SK-N-SH treated with all-trans-retinoic acid at 6 μM for 48 hours (cell line): Measurements from ENCODE around the gene FGF11.

Experiments
- ATAC-seq: fragments of 200-7000 bp; cut with Tn5 transposase; 3 replicates; pipeline ENCODE4 v1.9.1; 2020; ENCODE audit warnings: mild to moderate bottlenecking, moderate library complexity
- ARNTL ChIP-seq: fragments of 450-650 bp; formaldehyde crosslinking; IDR thresholded peaks from 2 replicates; pipeline ENCODE4 v1.5.0; 2020; ENCODE audit warnings: low read depth, mild to moderate bottlenecking, moderate library complexity, borderline replicate concordance
- BACH2 ChIP-seq: fragments of 250-450 bp; sonication (Bioruptor Pico); IDR thresholded peaks from 2 replicates; pipeline ENCODE4 v1.9.0; 2021; ENCODE audit warnings: mild to moderate bottlenecking, borderline replicate concordance
- CSDC2 ChIP-seq: fragments of 250-450 bp; sonication (Bioruptor Pico); IDR thresholded peaks from 2 replicates; pipeline ENCODE4 v1.5.0; 2020; ENCODE audit warnings: mild to moderate bottlenecking, moderate library complexity
- ESRRG ChIP-seq: fragments of 250-450 bp; sonication (Bioruptor Pico); IDR thresholded peaks from 2 replicates; pipeline ENCODE4 v1.6.1; 2021; ENCODE audit warnings: mild to moderate bottlenecking
- GLIS3 ChIP-seq: fragments of 250-450 bp; sonication (Bioruptor Pico); IDR thresholded peaks from 2 replicates; pipeline ENCODE4 v1.5.0; 2020; ENCODE audit warnings: mild to moderate bottlenecking, moderate library complexity
- POU6F1 ChIP-seq: fragments of 250-450 bp; sonication (Bioruptor Pico); IDR thresholded peaks from 2 replicates; pipeline ENCODE4 v1.8.0; 2021; ENCODE audit warnings: low read depth, mild to moderate bottlenecking, moderate library complexity, borderline replicate concordance
- PPARA ChIP-seq: fragments of 250-450 bp; sonication (Bioruptor Pico); IDR thresholded peaks from 2 replicates; pipeline ENCODE4 v1.5.0; 2020; ENCODE audit warnings: mild to moderate bottlenecking, borderline replicate concordance
- RARB ChIP-seq: fragments of 250-450 bp; sonication (Bioruptor Pico); IDR thresholded peaks from 2 replicates; pipeline ENCODE4 v1.8.0; 2021; ENCODE audit warnings: mild to moderate bottlenecking, moderate library complexity
- SNAI2 ChIP-seq: fragments of 250-450 bp; sonication (Bioruptor Pico); IDR thresholded peaks from 2 replicates; pipeline ENCODE4 v1.5.0; 2020; ENCODE audit warnings: mild to moderate bottlenecking, moderate library complexity
- TCF4 ChIP-seq: fragments of 250-450 bp; sonication (Bioruptor Pico); IDR thresholded peaks from 2 replicates; pipeline ENCODE4 v1.8.0; 2021; ENCODE audit warnings: mild to moderate bottlenecking, moderate library complexity, borderline replicate concordance
- TOX ChIP-seq: fragments of 250-450 bp; sonication (Bioruptor Pico); IDR thresholded peaks from 2 replicates; pipeline ENCODE4 v1.8.0; 2021; ENCODE audit warnings: mild to moderate bottlenecking, moderate library complexity, borderline replicate concordance
- ZC3H10 ChIP-seq: fragments of 250-450 bp; sonication (Bioruptor Pico); IDR thresholded peaks from 2 replicates; pipeline ENCODE4 v1.5.1; 2021; ENCODE audit warnings: mild to moderate bottlenecking, moderate library complexity
- ZFP3 ChIP-seq: fragments of 250-450 bp; sonication (Bioruptor Pico); IDR thresholded peaks from 2 replicates; pipeline ENCODE4 v1.5.0; 2020; ENCODE audit warnings: mild to moderate bottlenecking, moderate library complexity
- ZFP30 ChIP-seq: fragments of 450-650 bp; formaldehyde crosslinking; IDR thresholded peaks from 2 replicates; pipeline ENCODE4 v1.5.0; 2022; ENCODE audit warnings: mild to moderate bottlenecking, moderate library complexity
- ZNF565 ChIP-seq: fragments of 450-650 bp; formaldehyde crosslinking; conservative IDR thresholded peaks from 2 replicates; pipeline ENCODE4 v1.5.0; 2020; ENCODE audit warnings: low read depth, mild to moderate bottlenecking, moderate library complexity
- ZNF70 ChIP-seq: fragments of 450-650 bp; formaldehyde crosslinking; IDR thresholded peaks from 2 replicates; pipeline ENCODE4 v1.5.0; 2020; ENCODE audit warnings: mild to moderate bottlenecking, moderate library complexity
- ZNF8 ChIP-seq: fragments of 450-650 bp; formaldehyde crosslinking; IDR thresholded peaks from 2 replicates; pipeline ENCODE4 v1.5.0; 2020; ENCODE audit warnings: mild to moderate bottlenecking, moderate library complexity
- TF ChIP-seq, protein P1 (sequence below): fragments of 250-450 bp; sonication (Bioruptor Pico); IDR thresholded peaks from 2 replicates; pipeline ENCODE4 v1.5.0; 2020; ENCODE audit warnings: mild to moderate bottlenecking, moderate library complexity
- TF ChIP-seq, protein P2 (sequence below): fragments of 250-450 bp; sonication (Bioruptor Pico); IDR thresholded peaks from 2 replicates; pipeline ENCODE4 v1.5.1; 2021; ENCODE audit warnings: mild to moderate bottlenecking, moderate library complexity
- TF ChIP-seq, protein P3 (sequence below): fragments of 250-450 bp; sonication (Bioruptor Pico); IDR thresholded peaks from 2 replicates; pipeline ENCODE4 v1.5.1; 2020; ENCODE audit warnings: low read depth, mild to moderate bottlenecking, moderate library complexity

The FGF11 gene

GRCh38 chr17:7439462-7440112, at the start of gene FGF11:
Gene FGF11, plus strand, starts transcription at chr17:7439512. Its CDS starts 109 bp downstream, at chr17:7439621.
- no peak for TF ChIP-seq SNAI2
- no peak for TF ChIP-seq PPARA (CRISPR knock-in tag)
- TF ChIP-seq TCF4 (CRISPR knock-in tag) = no peak
- no peak for TF ChIP-seq ZFP3 (CRISPR knock-in tag)
- no peak for TF ChIP-seq ZNF565 (CRISPR knock-in tag)
- no peak for TF ChIP-seq ESRRG (CRISPR knock-in tag)
- no peak; the same call in 2 of the 3 replicates for ATAC-seq

GRCh38 chr17:7389924-7390910, 49.1 kb upstream of the FGF11 start:
- TF ChIP-seq ZFP3 (CRISPR knock-in tag) (no peak), ZNF70 (CRISPR knock-in tag) (no peak), TCF4 (CRISPR knock-in tag) (no peak), BACH2 (CRISPR knock-in tag) (no peak), ZC3H10 (no peak), TOX (CRISPR knock-in tag) (no peak), SNAI2 (no peak), ARNTL (no peak), GLIS3 (CRISPR knock-in tag) (no peak), CSDC2 (CRISPR knock-in tag) (no peak), PPARA (CRISPR knock-in tag) (no peak), ZFP30 (CRISPR knock-in tag) (no peak), ZNF565 (CRISPR knock-in tag) (no peak), POU6F1 (CRISPR knock-in tag) (no peak), ZNF8 (no peak)
- TF ChIP-seq, protein P1, sequence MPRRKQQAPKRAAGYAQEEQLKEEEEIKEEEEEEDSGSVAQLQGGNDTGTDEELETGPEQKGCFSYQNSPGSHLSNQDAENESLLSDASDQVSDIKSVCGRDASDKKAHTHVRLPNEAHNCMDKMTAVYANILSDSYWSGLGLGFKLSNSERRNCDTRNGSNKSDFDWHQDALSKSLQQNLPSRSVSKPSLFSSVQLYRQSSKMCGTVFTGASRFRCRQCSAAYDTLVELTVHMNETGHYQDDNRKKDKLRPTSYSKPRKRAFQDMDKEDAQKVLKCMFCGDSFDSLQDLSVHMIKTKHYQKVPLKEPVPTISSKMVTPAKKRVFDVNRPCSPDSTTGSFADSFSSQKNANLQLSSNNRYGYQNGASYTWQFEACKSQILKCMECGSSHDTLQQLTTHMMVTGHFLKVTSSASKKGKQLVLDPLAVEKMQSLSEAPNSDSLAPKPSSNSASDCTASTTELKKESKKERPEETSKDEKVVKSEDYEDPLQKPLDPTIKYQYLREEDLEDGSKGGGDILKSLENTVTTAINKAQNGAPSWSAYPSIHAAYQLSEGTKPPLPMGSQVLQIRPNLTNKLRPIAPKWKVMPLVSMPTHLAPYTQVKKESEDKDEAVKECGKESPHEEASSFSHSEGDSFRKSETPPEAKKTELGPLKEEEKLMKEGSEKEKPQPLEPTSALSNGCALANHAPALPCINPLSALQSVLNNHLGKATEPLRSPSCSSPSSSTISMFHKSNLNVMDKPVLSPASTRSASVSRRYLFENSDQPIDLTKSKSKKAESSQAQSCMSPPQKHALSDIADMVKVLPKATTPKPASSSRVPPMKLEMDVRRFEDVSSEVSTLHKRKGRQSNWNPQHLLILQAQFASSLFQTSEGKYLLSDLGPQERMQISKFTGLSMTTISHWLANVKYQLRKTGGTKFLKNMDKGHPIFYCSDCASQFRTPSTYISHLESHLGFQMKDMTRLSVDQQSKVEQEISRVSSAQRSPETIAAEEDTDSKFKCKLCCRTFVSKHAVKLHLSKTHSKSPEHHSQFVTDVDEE (CRISPR knock-in tag) = no peak
- TF ChIP-seq, protein P2, sequence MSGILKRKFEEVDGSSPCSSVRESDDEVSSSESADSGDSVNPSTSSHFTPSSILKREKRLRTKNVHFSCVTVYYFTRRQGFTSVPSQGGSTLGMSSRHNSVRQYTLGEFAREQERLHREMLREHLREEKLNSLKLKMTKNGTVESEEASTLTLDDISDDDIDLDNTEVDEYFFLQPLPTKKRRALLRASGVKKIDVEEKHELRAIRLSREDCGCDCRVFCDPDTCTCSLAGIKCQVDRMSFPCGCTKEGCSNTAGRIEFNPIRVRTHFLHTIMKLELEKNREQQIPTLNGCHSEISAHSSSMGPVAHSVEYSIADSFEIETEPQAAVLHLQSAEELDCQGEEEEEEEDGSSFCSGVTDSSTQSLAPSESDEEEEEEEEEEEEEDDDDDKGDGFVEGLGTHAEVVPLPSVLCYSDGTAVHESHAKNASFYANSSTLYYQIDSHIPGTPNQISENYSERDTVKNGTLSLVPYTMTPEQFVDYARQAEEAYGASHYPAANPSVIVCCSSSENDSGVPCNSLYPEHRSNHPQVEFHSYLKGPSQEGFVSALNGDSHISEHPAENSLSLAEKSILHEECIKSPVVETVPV (CRISPR knock-in tag) = no peak
- TF ChIP-seq, protein P3, sequence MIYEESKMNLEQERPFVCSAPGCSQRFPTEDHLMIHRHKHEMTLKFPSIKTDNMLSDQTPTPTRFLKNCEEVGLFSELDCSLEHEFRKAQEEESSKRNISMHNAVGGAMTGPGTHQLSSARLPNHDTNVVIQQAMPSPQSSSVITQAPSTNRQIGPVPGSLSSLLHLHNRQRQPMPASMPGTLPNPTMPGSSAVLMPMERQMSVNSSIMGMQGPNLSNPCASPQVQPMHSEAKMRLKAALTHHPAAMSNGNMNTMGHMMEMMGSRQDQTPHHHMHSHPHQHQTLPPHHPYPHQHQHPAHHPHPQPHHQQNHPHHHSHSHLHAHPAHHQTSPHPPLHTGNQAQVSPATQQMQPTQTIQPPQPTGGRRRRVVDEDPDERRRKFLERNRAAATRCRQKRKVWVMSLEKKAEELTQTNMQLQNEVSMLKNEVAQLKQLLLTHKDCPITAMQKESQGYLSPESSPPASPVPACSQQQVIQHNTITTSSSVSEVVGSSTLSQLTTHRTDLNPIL (CRISPR knock-in tag) = no peak
- no peak for ATAC-seq

GRCh38 chr17:7391307-7391706, 48.0 kb upstream of the FGF11 start:
- no peak for TF ChIP-seq ZNF70 (CRISPR knock-in tag)
- TF ChIP-seq GLIS3 (CRISPR knock-in tag) = no peak
- no peak for TF ChIP-seq BACH2 (CRISPR knock-in tag)
- TF ChIP-seq TOX (CRISPR knock-in tag) = no peak
- TF ChIP-seq RARB (CRISPR knock-in tag) = no peak
- no peak for ATAC-seq
